ENCODE measurements around the gene CACYBP. TPM values are rescaled to one million over a fixed set of nuclear protein-coding genes. Genes with fewer than 3 reads are reported as not detected.

The CACYBP gene
- total RNA-seq, 1 donor from 2014 or later = 70.0 TPM

GRCh38 chr1:174975764-174976163 lies 24.0 kb upstream of the CACYBP start:
- no peak for DNase-seq (ENCODE audit: low spot score in 2 of 2, unreplicated experiment in 2 of 2)
- no peaks in the 10 kb centered on the region for H3K27me3 Mint-ChIP-seq (ENCODE audit: low read depth)
- H3K27ac Mint-ChIP-seq = no peak overlapping the region
- no peak overlapping the region for H3K4me3 Mint-ChIP-seq
- H3K36me3 Mint-ChIP-seq = peaks cover 8% of the 10 kb centered on the region
- no peaks in the 10 kb centered on the region for H3K9me3 Mint-ChIP-seq
- TF ChIP-seq CTCF (IDR thresholded peaks at IDR 0.05; ENCODE audit: unreplicated experiment) = no peak
- H3K4me1 Mint-ChIP-seq = peaks cover 13% of the 10 kb centered on the region

GRCh38 chr1:174976436-174977108 lies 23.2 kb upstream of the CACYBP start:
- DNase-seq (ENCODE audit: low spot score in 2 of 2, unreplicated experiment in 2 of 2) = no peak
- H3K36me3 Mint-ChIP-seq = peaks cover 10% of the 10 kb centered on the region
- no peak overlapping the region for H3K27ac Mint-ChIP-seq
- no peak overlapping the region for H3K4me3 Mint-ChIP-seq
- TF ChIP-seq CTCF (IDR thresholded peaks at IDR 0.05; ENCODE audit: unreplicated experiment) = no peak
- peaks cover 10% of the 10 kb centered on the region for H3K4me1 Mint-ChIP-seq
- no peaks in the 10 kb centered on the region for H3K9me3 Mint-ChIP-seq
- no peaks in the 10 kb centered on the region for H3K27me3 Mint-ChIP-seq (ENCODE audit: low read depth)

- DNase-seq (ENCODE audit: low spot score in 2 of 2, unreplicated experiment in 2 of 2) = no peak
- H3K36me3 Mint-ChIP-seq = peaks cover 17% of the 10 kb centered on the region
- no peaks in the 10 kb centered on the region for H3K9me3 Mint-ChIP-seq
- TF ChIP-seq CTCF (IDR thresholded peaks at IDR 0.05; ENCODE audit: unreplicated experiment) = peak; percentile 75
- no peaks in the 10 kb centered on the region for H3K27me3 Mint-ChIP-seq (ENCODE audit: low read depth)
- H3K4me3 Mint-ChIP-seq = no peak overlapping the region
- no peak overlapping the region for H3K27ac Mint-ChIP-seq
- H3K4me1 Mint-ChIP-seq = no peaks in the 10 kb centered on the region
Measured at GRCh38 chr1:174982971-174983689, 16.6 kb upstream of the CACYBP start.

- Mint-ChIP-seq H3K27ac (no peak overlapping the region), H3K27me3 (ENCODE audit: low read depth) (no peaks in the 10 kb centered on the region), H3K36me3 (peaks cover 22% of the 10 kb centered on the region), H3K9me3 (no peaks in the 10 kb centered on the region), H3K4me3 (no peak overlapping the region), H3K4me1 (no peaks in the 10 kb centered on the region)
- TF ChIP-seq CTCF (IDR thresholded peaks at IDR 0.05; ENCODE audit: unreplicated experiment) = no peak
- no peak for DNase-seq (ENCODE audit: low spot score in 2 of 2, unreplicated experiment in 2 of 2)
Measured at GRCh38 chr1:174984952-174985351, 14.8 kb upstream of the CACYBP start.

- DNase-seq (ENCODE audit: low spot score in 2 of 2, unreplicated experiment in 2 of 2) = no peak
- no peak for TF ChIP-seq CTCF (IDR thresholded peaks at IDR 0.05; ENCODE audit: unreplicated experiment)
- Mint-ChIP-seq H3K4me3 (no peak overlapping the region), H3K27me3 (ENCODE audit: low read depth) (no peaks in the 10 kb centered on the region), H3K4me1 (no peaks in the 10 kb centered on the region), H3K36me3 (peaks cover 9% of the 10 kb centered on the region), H3K27ac (no peak overlapping the region), H3K9me3 (no peaks in the 10 kb centered on the region)
Measured at GRCh38 chr1:174988539-174988938, 11.2 kb upstream of the CACYBP start.

All from mesothelial cell of epicardium (in vitro differentiated cells).